ENCODE measurements around the gene RAB5A. TPM values are rescaled to one million over a fixed set of nuclear protein-coding genes. Genes with fewer than 3 reads are reported as not detected.
A peak's percentile ranks its signal among the peaks of the same experiment; 100 is the strongest.

The RAB5A gene
- total and polyA plus RNA-seq, 4 donors, result 36.8 to 91.1 (median 48.2) TPM

DNA sequence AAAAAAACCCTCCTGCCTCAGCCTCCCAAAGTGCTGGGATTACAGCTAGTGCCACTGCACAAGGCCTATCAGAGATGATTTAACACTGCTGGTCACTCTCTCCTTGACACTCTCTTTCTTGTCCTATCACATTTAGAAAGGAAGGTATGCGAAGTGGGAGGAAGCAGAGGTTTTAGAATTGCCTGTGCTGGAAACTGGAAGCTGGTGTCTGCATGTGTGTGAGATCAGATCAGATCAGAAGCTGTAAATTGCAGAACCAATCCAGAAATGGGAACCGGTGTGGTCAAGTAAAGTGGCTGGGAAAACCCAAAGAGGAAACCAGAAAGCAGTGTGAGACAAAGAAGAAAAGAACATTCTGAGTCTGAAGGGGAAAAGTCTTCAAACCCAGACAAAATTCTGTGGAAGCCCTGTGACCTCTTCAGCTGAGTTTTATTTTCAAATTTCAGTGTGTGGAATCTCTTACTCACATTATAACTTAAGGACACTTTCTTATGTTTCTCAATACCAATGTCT is 15.7 kb upstream of the RAB5A start:
- Histone ChIP-seq H3K27me3 (ENCODE audit: control insufficient read depth in 3 of 3, insufficient read depth in 3 of 3, low read length in 2 of 3) (no peaks in the 10 kb centered on the region), H3K9me3 (ENCODE audit: control insufficient read depth in 4 of 4, insufficient read depth in 3 of 4, low read length in 3 of 4) (no peaks in the 10 kb centered on the region), H3K27ac (ENCODE audit: low read depth in 1 of 2, low read length in 1 of 2) (no peak overlapping the region), H3K4me3 (no peak overlapping the region), H3K36me3 (ENCODE audit: control insufficient read depth in 4 of 4, insufficient read depth in 4 of 4, low read length in 4 of 4) (no peaks in the 10 kb centered on the region), H3K9ac (ENCODE audit: insufficient read depth in 1 of 2, low read length in 2 of 2) (no peak overlapping the region), H3K4me1 (ENCODE audit: control insufficient read depth in 5 of 5, insufficient read depth in 5 of 5, low read length in 5 of 5) (no peaks in the 10 kb centered on the region)
- TF ChIP-seq, protein P1, sequence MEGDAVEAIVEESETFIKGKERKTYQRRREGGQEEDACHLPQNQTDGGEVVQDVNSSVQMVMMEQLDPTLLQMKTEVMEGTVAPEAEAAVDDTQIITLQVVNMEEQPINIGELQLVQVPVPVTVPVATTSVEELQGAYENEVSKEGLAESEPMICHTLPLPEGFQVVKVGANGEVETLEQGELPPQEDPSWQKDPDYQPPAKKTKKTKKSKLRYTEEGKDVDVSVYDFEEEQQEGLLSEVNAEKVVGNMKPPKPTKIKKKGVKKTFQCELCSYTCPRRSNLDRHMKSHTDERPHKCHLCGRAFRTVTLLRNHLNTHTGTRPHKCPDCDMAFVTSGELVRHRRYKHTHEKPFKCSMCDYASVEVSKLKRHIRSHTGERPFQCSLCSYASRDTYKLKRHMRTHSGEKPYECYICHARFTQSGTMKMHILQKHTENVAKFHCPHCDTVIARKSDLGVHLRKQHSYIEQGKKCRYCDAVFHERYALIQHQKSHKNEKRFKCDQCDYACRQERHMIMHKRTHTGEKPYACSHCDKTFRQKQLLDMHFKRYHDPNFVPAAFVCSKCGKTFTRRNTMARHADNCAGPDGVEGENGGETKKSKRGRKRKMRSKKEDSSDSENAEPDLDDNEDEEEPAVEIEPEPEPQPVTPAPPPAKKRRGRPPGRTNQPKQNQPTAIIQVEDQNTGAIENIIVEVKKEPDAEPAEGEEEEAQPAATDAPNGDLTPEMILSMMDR (IDR thresholded peaks at IDR 0.05; ENCODE audit: control extremely low read depth, extremely low read depth), result no peak
- no peak for DNase-seq
- WGBS, 2 donors, result 29 to 49% methylated on average over 2 of the region's 2 CpGs
- ATAC-seq (ENCODE audit: insufficient read depth, low FRiP score), result peak; percentile 41

DNA sequence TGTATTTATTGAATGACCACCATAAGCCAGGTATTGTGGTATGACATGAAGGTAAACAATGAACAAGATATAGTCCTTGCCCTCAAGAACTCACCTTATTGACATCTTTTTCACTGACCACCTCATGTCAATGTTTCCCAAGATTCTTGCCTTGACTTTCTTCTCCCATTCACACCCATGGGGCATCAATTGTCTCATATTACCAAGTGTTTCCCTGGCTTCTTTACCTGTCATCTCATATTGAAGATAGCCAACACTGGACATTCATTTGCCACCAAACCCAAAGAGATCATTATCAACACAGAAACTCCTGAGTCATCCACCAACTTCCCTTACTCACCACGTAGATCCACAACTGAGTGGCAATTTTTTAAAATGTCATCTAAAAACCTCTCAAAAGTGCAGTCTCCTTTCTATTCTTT is 15.1 kb upstream of the RAB5A start:
- Histone ChIP-seq H3K9me3 (ENCODE audit: control insufficient read depth in 4 of 4, insufficient read depth in 3 of 4, low read length in 3 of 4) (no peaks in the 10 kb centered on the region), H3K27ac (ENCODE audit: low read depth in 1 of 2, low read length in 1 of 2) (no peak overlapping the region)
- 33 to 52% methylated on average over 1 of the region's 1 CpG for WGBS, 2 donors

DNA sequence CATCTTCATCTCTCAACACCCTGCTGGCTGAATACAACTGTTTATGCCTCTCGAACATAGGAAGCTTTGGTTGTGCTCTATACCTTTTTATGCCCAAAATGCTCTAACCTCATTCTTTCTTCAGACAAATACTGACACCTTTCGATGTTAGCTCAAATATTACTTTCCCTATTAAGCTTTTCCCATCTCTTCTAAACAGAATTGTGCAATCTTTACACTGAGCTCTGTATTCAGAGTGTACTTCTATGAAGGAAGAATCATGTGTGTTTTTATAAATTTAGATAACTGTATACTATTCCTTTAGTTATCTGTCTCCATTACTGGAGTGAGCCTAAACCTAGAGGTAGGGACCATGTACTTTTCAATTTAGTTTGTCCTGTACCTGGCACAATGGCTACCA is 14.5 kb upstream of the RAB5A start:
- ATAC-seq (ENCODE audit: insufficient read depth, low FRiP score), result no peak
- WGBS, 2 donors, result 92 to 93% methylated on average over 2 of the region's 2 CpGs
- Histone ChIP-seq H3K36me3 (ENCODE audit: control insufficient read depth in 4 of 4, insufficient read depth in 4 of 4, low read length in 4 of 4) (no peaks in the 10 kb centered on the region), H3K9ac (ENCODE audit: insufficient read depth in 1 of 2, low read length in 2 of 2) (no peak overlapping the region), H3K27me3 (ENCODE audit: control insufficient read depth in 3 of 3, insufficient read depth in 3 of 3, low read length in 2 of 3) (no peaks in the 10 kb centered on the region), H3K4me1 (ENCODE audit: control insufficient read depth in 5 of 5, insufficient read depth in 5 of 5, low read length in 5 of 5) (no peaks in the 10 kb centered on the region), H3K9me3 (ENCODE audit: control insufficient read depth in 4 of 4, insufficient read depth in 3 of 4, low read length in 3 of 4) (no peaks in the 10 kb centered on the region), H3K4me3 (no peak overlapping the region), H3K27ac (ENCODE audit: low read depth in 1 of 2, low read length in 1 of 2) (no peak overlapping the region)
- no peak for DNase-seq
- TF ChIP-seq, protein P1 (IDR thresholded peaks at IDR 0.05; ENCODE audit: control extremely low read depth, extremely low read depth), result no peak

More for the DNA sequence above, 15.1 kb upstream of the RAB5A start:
- TF ChIP-seq, protein P1 (IDR thresholded peaks at IDR 0.05; ENCODE audit: control extremely low read depth, extremely low read depth), result no peak
- H3K9ac ChIP-seq (ENCODE audit: insufficient read depth in 1 of 2, low read length in 2 of 2), result no peak overlapping the region
- DNase-seq (no peak), ATAC-seq (ENCODE audit: insufficient read depth, low FRiP score) (no peak)
- no peaks in the 10 kb centered on the region for H3K4me1 ChIP-seq (ENCODE audit: control insufficient read depth in 5 of 5, insufficient read depth in 5 of 5, low read length in 5 of 5)
- H3K4me3 ChIP-seq, result no peak overlapping the region
- no peaks in the 10 kb centered on the region for H3K36me3 ChIP-seq (ENCODE audit: control insufficient read depth in 4 of 4, insufficient read depth in 4 of 4, low read length in 4 of 4)
- no peaks in the 10 kb centered on the region for H3K27me3 ChIP-seq (ENCODE audit: control insufficient read depth in 3 of 3, insufficient read depth in 3 of 3, low read length in 2 of 3)

DNA sequence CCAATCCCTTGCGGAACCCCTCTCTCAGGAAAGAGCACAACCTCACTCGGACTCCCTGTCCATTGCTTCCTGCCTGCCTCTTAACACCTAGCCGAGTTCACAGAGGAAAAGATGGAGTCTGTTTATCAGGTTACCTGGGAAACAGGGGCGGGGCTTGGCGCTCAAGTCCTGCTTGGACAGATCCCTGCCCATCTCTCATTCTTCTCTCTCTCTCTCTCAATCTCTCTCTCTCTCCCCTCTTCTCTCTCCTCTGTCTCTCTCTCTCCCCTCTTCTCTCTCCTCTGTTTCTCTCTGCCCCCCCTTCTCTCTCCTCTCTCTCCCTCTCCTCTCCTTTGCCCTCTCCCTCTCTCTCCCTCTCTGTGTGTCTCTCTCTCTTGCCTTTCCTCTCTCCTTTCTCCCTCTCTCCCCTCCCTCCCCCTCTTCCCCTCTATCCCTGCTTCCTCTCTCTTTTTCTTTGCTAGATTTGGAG is 12.8 kb upstream of the RAB5A start, which contains the start of gene EFHB:
EFHB (minus strand) TSS at position 120 of the 469 bp plus-strand sequence. CDS start 199 bp downstream, outside the sequence.
- no peak within 1 kb of the TSS for H3K9ac ChIP-seq (ENCODE audit: insufficient read depth in 1 of 2, low read length in 2 of 2)
- H3K9me3 ChIP-seq (ENCODE audit: control insufficient read depth in 4 of 4, insufficient read depth in 3 of 4, low read length in 3 of 4), result no peaks in the 10 kb centered on the region
- DNase-seq, result peak; percentile 41 to 49 (median 46)
- no peaks in the 10 kb centered on the region for H3K27me3 ChIP-seq (ENCODE audit: control insufficient read depth in 3 of 3, insufficient read depth in 3 of 3, low read length in 2 of 3)
- H3K4me3 ChIP-seq, result no peak within 1 kb of the TSS
- TF ChIP-seq, protein P1 (IDR thresholded peaks at IDR 0.05; ENCODE audit: control extremely low read depth, extremely low read depth), result no peak
- H3K27ac ChIP-seq (ENCODE audit: low read depth in 1 of 2, low read length in 1 of 2), result no peak within 1 kb of the TSS
- no peaks in the 10 kb centered on the region for H3K4me1 ChIP-seq (ENCODE audit: control insufficient read depth in 5 of 5, insufficient read depth in 5 of 5, low read length in 5 of 5)
- no peak for ATAC-seq (ENCODE audit: insufficient read depth, low FRiP score)
- WGBS, 2 donors, result 42 to 50% methylated on average over 5 of the region's 5 CpGs
- H3K36me3 ChIP-seq (ENCODE audit: control insufficient read depth in 4 of 4, insufficient read depth in 4 of 4, low read length in 4 of 4), result no peaks in the 10 kb centered on the region
